Stimulated activated naive CD4-positive, alpha-beta T cell treated with Interleukin-2 at 50 U/mL for 16 hours (primary cell): ENCODE measurements around the gene CAPN9.

ENCODE experiments used
- DNase-seq: peaks from one replicate; lab custom pipeline; 2025; lab: John Stamatoyannopoulos, UW

The CAPN9 gene

DNA sequence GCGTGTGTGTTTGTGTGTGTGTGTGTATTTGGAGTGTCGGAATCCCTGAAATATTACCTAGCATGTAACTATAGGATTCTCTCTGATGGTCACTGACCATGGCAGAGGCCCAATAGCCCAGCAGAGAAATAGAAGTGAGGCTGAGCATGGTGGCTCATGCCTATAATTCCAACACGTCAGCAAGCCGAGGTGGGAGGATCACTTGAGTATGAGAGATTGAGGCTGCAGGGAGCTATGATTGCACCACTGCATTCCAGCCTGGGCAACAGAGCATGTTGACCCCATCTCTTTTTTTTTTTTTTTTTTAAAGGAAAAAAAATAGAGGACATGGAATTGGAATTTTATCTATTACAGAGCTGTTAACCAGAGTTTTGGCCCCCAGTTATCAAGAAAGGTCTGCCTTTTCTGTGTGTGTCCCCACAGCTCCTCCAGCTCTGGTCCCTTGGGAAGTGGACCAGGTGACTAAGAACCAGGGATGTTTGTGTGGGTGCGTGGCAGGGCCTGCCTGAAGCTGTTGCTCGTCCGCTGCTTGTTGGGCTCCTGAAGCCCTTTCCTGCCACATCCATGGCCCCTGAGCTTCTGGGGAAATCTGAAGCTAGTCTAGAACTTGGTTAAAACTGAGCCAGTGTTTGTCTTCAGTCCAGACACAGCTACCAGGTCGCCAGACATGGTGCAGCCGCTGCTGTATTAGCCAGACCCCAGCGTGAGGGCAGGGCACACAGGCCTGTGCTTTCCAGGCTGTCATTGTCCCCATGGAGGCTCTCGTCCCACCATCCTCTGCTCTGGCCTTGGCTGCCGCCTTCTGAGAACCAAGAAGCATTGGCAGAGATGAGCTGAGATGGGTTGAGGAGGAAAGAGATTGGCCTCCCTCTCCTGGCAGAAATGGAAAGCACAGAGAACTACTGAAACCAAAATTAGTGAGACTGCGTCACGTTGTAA, 25.5 kb downstream of the CAPN9 start:
- DNase-seq = no peak

- no peak for DNase-seq
These were observed 26.3 kb downstream of the CAPN9 start for GRCh38 chr1:230773396-230774033.

DNA sequence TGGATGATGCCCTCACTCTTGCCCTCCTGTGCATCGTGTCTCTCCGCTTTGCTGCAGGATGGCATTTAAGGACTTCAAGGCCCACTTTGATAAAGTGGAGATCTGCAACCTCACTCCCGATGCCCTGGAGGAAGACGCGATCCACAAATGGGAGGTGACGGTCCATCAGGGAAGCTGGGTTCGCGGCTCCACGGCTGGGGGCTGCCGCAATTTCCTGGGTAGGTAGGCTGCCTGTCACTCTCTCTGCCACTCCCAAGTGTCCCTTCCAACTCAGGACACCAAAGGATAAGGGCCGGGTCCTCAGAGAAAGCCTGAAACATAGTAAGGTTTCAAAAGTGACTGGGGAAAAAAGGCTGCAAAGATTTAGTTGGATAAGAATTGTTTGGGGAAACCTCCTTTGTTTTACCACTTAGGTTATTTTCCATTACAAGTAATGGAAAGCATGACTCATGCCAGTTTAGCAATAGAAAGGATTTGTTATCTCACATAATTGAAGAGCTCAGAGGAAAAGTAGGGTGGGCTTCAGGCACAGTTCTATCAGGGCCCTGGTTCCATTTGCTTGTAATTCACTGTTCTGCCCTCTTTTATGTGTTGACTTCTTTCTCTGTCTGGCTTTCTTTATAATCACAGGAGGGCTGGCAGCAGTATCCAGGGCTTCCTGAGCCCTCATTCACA, 31.9 kb downstream of the CAPN9 start:
- no peak for DNase-seq

DNA sequence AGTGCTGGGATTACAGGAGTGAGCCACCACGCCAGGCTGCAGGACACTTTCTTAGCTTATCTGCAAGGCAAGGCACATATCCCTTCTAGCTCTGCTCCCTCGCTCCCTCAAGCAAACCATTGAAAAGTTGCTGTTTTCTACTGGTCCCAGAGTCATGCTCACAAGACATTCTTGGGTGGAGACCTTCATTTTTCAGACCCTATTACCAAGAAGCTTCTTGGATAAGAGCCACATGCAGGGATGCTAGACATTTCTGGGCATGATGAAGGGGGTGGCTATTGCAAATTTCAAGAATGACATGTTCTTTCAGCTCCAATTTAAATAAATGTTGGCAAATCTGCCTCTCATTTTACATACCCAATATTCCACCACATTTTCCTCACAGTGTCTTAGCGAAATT, 33.9 kb downstream of the CAPN9 start:
- DNase-seq = no peak

DNA sequence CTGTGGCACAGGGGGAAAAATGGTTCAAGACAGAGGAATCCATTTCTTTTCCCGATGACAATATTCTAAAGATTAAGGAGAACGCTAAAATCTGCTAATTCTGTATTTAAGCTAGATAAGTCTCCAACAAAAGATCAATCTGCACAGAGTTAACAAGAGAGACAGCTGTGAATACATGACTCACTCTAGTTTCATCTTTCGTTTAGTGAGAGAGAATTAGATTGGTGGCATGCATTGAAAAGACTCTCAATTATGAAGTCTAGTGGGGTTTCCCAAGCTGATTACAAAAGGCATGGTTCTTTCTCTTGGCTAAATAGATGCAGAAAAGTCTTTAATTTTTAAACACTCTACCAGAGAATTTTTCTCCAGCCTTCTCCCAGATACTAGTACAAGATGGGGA, 34.4 kb downstream of the CAPN9 start:
- no peak for DNase-seq

GRCh38 chr1:230784163-230784562, 37.0 kb downstream of the CAPN9 start:
- no peak for DNase-seq

DNA sequence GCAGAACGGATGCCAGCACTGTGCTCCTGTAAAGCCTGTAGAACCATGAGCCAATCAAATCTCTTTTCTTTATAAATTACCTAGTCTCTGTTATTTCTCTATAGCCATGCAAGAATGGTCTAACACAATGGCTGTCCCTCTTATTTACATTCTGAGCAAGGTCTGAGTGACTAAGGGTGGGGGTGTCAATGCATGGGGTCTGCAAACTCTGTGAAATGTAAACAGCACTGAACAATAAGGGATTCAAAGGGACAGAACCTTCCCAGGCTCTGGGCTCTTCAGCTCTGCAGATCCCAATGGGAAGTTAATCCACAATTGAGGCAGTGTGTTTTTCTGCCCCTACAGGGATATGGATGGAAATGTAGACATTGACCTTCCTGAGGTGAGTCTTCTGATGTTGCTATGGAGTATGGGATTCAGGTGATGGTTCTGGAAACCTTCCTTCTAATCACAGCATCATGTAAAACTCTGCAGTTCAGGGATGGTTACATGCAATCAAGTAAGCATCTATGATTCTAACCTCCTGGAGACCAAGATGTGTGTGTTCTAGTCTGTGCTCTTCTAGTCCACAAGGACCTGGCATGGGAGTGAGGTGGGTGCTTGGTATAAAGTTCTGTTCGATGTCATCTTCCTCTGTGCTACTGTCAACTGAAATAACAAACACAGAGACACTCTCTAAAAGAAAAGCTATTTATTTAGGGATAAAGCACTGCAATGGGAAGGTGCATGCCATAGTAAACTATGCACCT, 38.6 kb downstream of the CAPN9 start:
- DNase-seq = no peak

GRCh38 chr1:230786385-230786753, 39.2 kb downstream of the CAPN9 start:
- no peak for DNase-seq

GRCh38 chr1:230787471-230787870, 40.3 kb downstream of the CAPN9 start:
- no peak for DNase-seq

DNA sequence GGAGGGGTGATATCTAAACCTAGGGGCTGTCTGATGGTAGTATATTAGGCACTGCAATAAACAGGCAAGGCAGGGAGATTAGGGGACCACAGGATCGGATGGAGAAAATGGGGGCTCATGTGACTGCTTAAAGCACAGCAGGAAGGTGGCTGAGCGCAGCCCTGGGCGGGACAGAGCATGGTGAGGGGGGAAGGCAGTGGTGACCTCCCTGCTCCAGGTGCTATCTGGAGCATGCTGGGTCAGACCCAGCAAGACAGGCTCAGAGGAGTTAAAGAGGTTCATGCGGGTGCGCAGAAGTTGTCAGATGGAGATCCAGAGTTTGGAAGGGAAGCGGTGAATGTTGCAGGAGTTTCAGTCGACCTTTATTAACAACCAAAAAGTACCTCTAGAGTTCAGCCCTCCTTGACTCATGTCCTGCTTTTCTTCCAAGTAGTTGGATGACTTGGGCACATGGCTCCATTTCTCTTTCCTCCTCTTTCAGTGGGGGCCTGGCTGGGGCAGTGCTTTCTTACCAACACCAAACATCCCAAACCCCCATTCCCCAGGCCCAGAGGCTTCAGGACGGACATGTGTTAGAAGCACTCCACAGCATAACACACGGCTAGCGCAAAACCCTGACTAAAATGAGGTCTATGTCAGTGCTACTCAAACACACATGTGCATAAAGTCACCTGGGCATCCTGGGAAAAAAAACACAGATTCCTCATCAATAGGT, 41.5 kb downstream of the CAPN9 start:
- DNase-seq = no peak

- no peak for DNase-seq
These were observed 42.8 kb downstream of the CAPN9 start for GRCh38 chr1:230790026-230790425.

- DNase-seq = no peak
These were observed 44.9 kb downstream of the CAPN9 start for GRCh38 chr1:230791986-230792564.

GRCh38 chr1:230792691-230793462, 45.7 kb downstream of the CAPN9 start:
- no peak for DNase-seq

DNA sequence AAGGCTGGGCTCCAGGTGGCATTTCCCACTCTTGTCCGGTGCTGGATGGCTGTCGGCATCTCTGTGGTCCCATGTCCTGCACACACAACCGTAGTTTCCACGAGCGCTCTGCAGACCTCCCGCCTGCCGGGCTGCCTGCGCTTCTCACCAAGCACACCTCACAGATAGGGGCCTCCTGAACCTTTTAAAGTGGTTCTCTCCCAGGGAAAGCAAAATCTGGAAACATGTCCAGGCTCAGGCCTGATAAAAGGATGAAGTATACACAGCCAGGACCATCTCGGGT, 46.2 kb downstream of the CAPN9 start:
- no peak for DNase-seq

- DNase-seq = no peak
These were observed 47.2 kb downstream of the CAPN9 start for GRCh38 chr1:230794431-230794830.

- DNase-seq = no peak
These were observed 47.9 kb downstream of the CAPN9 start for GRCh38 chr1:230794871-230795605.

DNA sequence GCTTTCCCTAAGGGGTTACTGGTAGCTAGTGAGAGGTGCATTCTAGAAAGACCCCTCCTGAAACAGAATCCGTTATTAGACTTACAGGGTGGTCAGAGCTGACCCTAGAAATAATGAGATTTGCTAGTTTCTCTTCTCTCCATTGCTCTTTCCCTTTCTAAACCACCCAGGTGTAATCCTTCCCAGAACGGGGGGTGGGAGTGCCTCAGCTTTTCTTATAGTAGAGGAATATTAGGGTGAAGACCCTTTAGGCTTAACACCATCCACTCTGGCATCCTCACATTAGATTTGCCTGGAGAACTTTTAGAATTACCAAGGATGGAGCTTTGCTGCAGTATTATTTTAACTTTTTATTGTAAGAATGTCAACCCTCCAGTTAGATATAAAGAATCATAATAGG, 49.4 kb downstream of the CAPN9 start:
- no peak for DNase-seq

DNA sequence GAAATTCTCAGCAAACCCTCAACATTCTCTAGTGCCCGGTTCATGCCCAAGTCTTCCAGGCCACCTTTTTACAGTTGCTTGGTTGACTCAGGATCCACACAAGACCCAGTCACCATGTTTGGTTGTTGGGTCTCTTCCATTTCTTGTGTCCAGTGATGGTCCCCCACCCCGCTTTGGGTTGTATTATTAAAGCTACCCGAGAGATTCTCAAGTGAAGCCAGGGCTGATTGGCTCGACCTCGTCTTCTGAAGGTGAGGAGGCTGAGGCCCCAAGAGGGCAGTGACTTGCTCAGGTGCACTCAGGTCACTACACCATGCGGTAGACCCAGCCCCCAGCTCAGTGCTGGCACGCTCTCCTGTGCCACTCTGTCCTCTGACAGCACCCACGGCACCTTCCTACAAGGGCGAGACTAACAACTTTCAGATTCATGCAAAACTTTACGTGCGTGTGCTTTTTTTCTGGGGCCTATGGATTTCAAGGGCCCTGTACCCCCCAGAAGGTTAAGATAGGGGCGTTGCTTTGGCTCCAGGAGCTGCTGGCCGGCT, 50.3 kb downstream of the CAPN9 start:
- no peak for DNase-seq

- DNase-seq = no peak
These were observed 50.8 kb downstream of the CAPN9 start for GRCh38 chr1:230797942-230798365.

DNA sequence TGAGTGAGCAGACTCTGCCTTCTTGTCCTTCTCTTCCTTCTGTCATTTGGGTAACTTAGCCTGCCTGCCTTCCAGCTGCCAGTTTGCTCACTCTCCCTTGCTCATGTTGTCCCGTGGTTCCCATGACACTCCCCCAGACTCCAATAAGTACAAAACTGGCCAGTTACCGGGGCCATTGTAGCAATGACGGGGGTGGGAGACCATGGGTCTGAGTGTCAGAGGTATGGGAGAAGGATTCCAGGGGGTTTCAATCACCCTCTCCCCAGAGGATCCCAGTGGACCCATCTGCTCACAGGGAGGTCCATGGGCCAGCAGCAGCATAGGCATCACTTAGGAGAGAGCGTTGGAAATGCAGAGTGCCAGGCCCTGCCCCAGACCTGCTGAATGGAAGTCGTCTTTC, 51.3 kb downstream of the CAPN9 start:
- DNase-seq = no peak
